Measurements from ENCODE around the gene AMOTL2.

AMOTL2 gene

GRCh38 chr3:134339331-134339730 is 34.9 kb downstream of the AMOTL2 start:
- peaks cover 0 to 1% (median 0%) of the 10 kb centered on the region in 5 experiments for H3K27me3 ChIP-seq (replicated peaks in 2 of 5; ENCODE audit: control insufficient read depth in 4 of 5, insufficient read depth in 5 of 5, low read length in 4 of 5)
- no peak overlapping the region for H3K27ac ChIP-seq (ENCODE audit: insufficient read depth in 1 of 2, low read depth in 1 of 2, low read length in 2 of 2, poor library complexity in 1 of 2, severe bottlenecking in 2 of 2)
- peaks cover 0 to under 1% (median 0%) of the 10 kb centered on the region in 4 experiments for H3K4me1 ChIP-seq (ENCODE audit: control extremely low read depth in 1 of 4, control insufficient read depth in 4 of 4, insufficient read depth in 4 of 4, low read length in 3 of 4)
- no peaks in the 10 kb centered on the region for H3K9me3 ChIP-seq (ENCODE audit: control extremely low read depth in 1 of 5, control insufficient read depth in 4 of 5, insufficient read depth in 2 of 5, low read depth in 1 of 5, low read length in 4 of 5)
- H3K4me3 ChIP-seq (ENCODE audit: control insufficient read depth in 1 of 7, extremely low read depth in 1 of 7, insufficient read depth in 4 of 7, low read depth in 2 of 7, low read length in 6 of 7) = no peak overlapping the region
- 96% methylated on average over 8 of the region's 9 CpGs for WGBS (ENCODE audit: insufficient coverage)
- CTCF ChIA-PET = interaction anchor here (0.5 to 1.5 kb wide), 2 partner anchors 17 to 32 kb away, joined by 3 read pairs; no protein-coding TSS in a partner anchor
- H3K36me3 ChIP-seq (ENCODE audit: control insufficient read depth in 4 of 4, insufficient read depth in 4 of 4, low read length in 3 of 4) = no peaks in the 10 kb centered on the region
- DNase-seq = no peak
- POLR2A ChIA-PET = no interaction called here

GRCh38 chr3:134338516-134339261 is 35.6 kb downstream of the AMOTL2 start:
- CTCF ChIA-PET = interaction anchor here (0.5 to 1.7 kb wide), 5 partner anchors 8 to 135 kb away, joined by 3 to 5 read pairs (median 3); no protein-coding TSS in a partner anchor
- 100% methylated on average over 3 of the region's 5 CpGs for WGBS (ENCODE audit: insufficient coverage)

GRCh38 chr3:134338201-134338512 is 36.1 kb downstream of the AMOTL2 start:
- H3K27ac ChIP-seq (ENCODE audit: insufficient read depth in 1 of 2, low read depth in 1 of 2, low read length in 2 of 2, poor library complexity in 1 of 2, severe bottlenecking in 2 of 2) = no peak overlapping the region
- H3K27me3 ChIP-seq (replicated peaks in 2 of 5; ENCODE audit: control insufficient read depth in 4 of 5, insufficient read depth in 5 of 5, low read length in 4 of 5) = peaks cover 0 to 1% (median 0%) of the 10 kb centered on the region in 5 experiments
- CTCF ChIA-PET = interaction anchor here (1.1 to 1.7 kb wide), 4 partner anchors 8 to 136 kb away, joined by 3 to 5 read pairs (median 4); no protein-coding TSS in a partner anchor
- H3K9me3 ChIP-seq (ENCODE audit: control extremely low read depth in 1 of 5, control insufficient read depth in 4 of 5, insufficient read depth in 2 of 5, low read depth in 1 of 5, low read length in 4 of 5) = no peaks in the 10 kb centered on the region
- DNase-seq = no peak
- 100% methylated on average over 2 of the region's 2 CpGs for WGBS (ENCODE audit: insufficient coverage)
- H3K36me3 ChIP-seq (ENCODE audit: control insufficient read depth in 4 of 4, insufficient read depth in 4 of 4, low read length in 3 of 4) = no peaks in the 10 kb centered on the region
- no peaks in the 10 kb centered on the region for H3K4me1 ChIP-seq (ENCODE audit: control extremely low read depth in 1 of 4, control insufficient read depth in 4 of 4, insufficient read depth in 4 of 4, low read length in 3 of 4)
- POLR2A ChIA-PET = no interaction called here
- H3K4me3 ChIP-seq (ENCODE audit: control insufficient read depth in 1 of 7, extremely low read depth in 1 of 7, insufficient read depth in 4 of 7, low read depth in 2 of 7, low read length in 6 of 7) = no peak overlapping the region

More at GRCh38 chr3:134338516-134339261, 35.6 kb downstream of the AMOTL2 start:
- no peak for DNase-seq
- no peak overlapping the region for H3K27ac ChIP-seq (ENCODE audit: insufficient read depth in 1 of 2, low read depth in 1 of 2, low read length in 2 of 2, poor library complexity in 1 of 2, severe bottlenecking in 2 of 2)
- peaks cover 0 to 1% (median 0%) of the 10 kb centered on the region in 5 experiments for H3K27me3 ChIP-seq (replicated peaks in 2 of 5; ENCODE audit: control insufficient read depth in 4 of 5, insufficient read depth in 5 of 5, low read length in 4 of 5)
- no peaks in the 10 kb centered on the region for H3K9me3 ChIP-seq (ENCODE audit: control extremely low read depth in 1 of 5, control insufficient read depth in 4 of 5, insufficient read depth in 2 of 5, low read depth in 1 of 5, low read length in 4 of 5)
- no peak overlapping the region for H3K4me3 ChIP-seq (ENCODE audit: control insufficient read depth in 1 of 7, extremely low read depth in 1 of 7, insufficient read depth in 4 of 7, low read depth in 2 of 7, low read length in 6 of 7)
- POLR2A ChIA-PET = no interaction called here
- no peaks in the 10 kb centered on the region for H3K4me1 ChIP-seq (ENCODE audit: control extremely low read depth in 1 of 4, control insufficient read depth in 4 of 4, insufficient read depth in 4 of 4, low read length in 3 of 4)
- H3K36me3 ChIP-seq (ENCODE audit: control insufficient read depth in 4 of 4, insufficient read depth in 4 of 4, low read length in 3 of 4) = no peaks in the 10 kb centered on the region

GRCh38 chr3:134337511-134338200 is 36.6 kb downstream of the AMOTL2 start:
- WGBS (ENCODE audit: insufficient coverage) = 85% methylated on average over 3 of the region's 3 CpGs
- Histone ChIP-seq H3K36me3 (ENCODE audit: control insufficient read depth in 4 of 4, insufficient read depth in 4 of 4, low read length in 3 of 4) (no peaks in the 10 kb centered on the region), H3K27me3 (replicated peaks in 2 of 5; ENCODE audit: control insufficient read depth in 4 of 5, insufficient read depth in 5 of 5, low read length in 4 of 5) (peaks cover 0 to 1% (median 0%) of the 10 kb centered on the region in 5 experiments), H3K27ac (ENCODE audit: insufficient read depth in 1 of 2, low read depth in 1 of 2, low read length in 2 of 2, poor library complexity in 1 of 2, severe bottlenecking in 2 of 2) (no peak overlapping the region), H3K4me3 (ENCODE audit: control insufficient read depth in 1 of 7, extremely low read depth in 1 of 7, insufficient read depth in 4 of 7, low read depth in 2 of 7, low read length in 6 of 7) (no peak overlapping the region), H3K4me1 (ENCODE audit: control extremely low read depth in 1 of 4, control insufficient read depth in 4 of 4, insufficient read depth in 4 of 4, low read length in 3 of 4) (no peaks in the 10 kb centered on the region), H3K9me3 (ENCODE audit: control extremely low read depth in 1 of 5, control insufficient read depth in 4 of 5, insufficient read depth in 2 of 5, low read depth in 1 of 5, low read length in 4 of 5) (no peaks in the 10 kb centered on the region)
- DNase-seq = no peak
- ChIA-PET CTCF (interaction anchor here (0.7 to 1.7 kb wide), 5 partner anchors 7 to 136 kb away, joined by 3 to 5 read pairs (median 3); no protein-coding TSS in a partner anchor), POLR2A (no interaction called here)

GRCh38 chr3:134337071-134337482 is 37.2 kb downstream of the AMOTL2 start:
- Histone ChIP-seq H3K27me3 (replicated peaks in 2 of 5; ENCODE audit: control insufficient read depth in 4 of 5, insufficient read depth in 5 of 5, low read length in 4 of 5) (peaks cover 0 to 1% (median 0%) of the 10 kb centered on the region in 5 experiments), H3K4me1 (ENCODE audit: control extremely low read depth in 1 of 4, control insufficient read depth in 4 of 4, insufficient read depth in 4 of 4, low read length in 3 of 4) (no peaks in the 10 kb centered on the region), H3K36me3 (ENCODE audit: control insufficient read depth in 4 of 4, insufficient read depth in 4 of 4, low read length in 3 of 4) (no peaks in the 10 kb centered on the region), H3K4me3 (ENCODE audit: control insufficient read depth in 1 of 7, extremely low read depth in 1 of 7, insufficient read depth in 4 of 7, low read depth in 2 of 7, low read length in 6 of 7) (no peak overlapping the region), H3K9me3 (ENCODE audit: control extremely low read depth in 1 of 5, control insufficient read depth in 4 of 5, insufficient read depth in 2 of 5, low read depth in 1 of 5, low read length in 4 of 5) (no peaks in the 10 kb centered on the region), H3K27ac (ENCODE audit: insufficient read depth in 1 of 2, low read depth in 1 of 2, low read length in 2 of 2, poor library complexity in 1 of 2, severe bottlenecking in 2 of 2) (no peak overlapping the region)
- CTCF ChIA-PET = interaction anchor here (0.7 to 1.7 kb wide), 3 partner anchors 8 to 137 kb away, joined by 3 to 6 read pairs (median 4); no protein-coding TSS in a partner anchor
- no peak for DNase-seq
- WGBS (ENCODE audit: insufficient coverage) = 98% methylated on average over 7 of the region's 8 CpGs
- POLR2A ChIA-PET = no interaction called here

- CTCF ChIA-PET = interaction anchor here (1.4 kb wide), 1 partner anchor 9 kb away, joined by 6 read pairs; no protein-coding TSS in a partner anchor
- POLR2A ChIA-PET = no interaction called here
- Histone ChIP-seq H3K27ac (ENCODE audit: insufficient read depth in 1 of 2, low read depth in 1 of 2, low read length in 2 of 2, poor library complexity in 1 of 2, severe bottlenecking in 2 of 2) (no peak overlapping the region), H3K9me3 (ENCODE audit: control extremely low read depth in 1 of 5, control insufficient read depth in 4 of 5, insufficient read depth in 2 of 5, low read depth in 1 of 5, low read length in 4 of 5) (no peaks in the 10 kb centered on the region), H3K36me3 (ENCODE audit: control insufficient read depth in 4 of 4, insufficient read depth in 4 of 4, low read length in 3 of 4) (no peaks in the 10 kb centered on the region), H3K4me1 (ENCODE audit: control extremely low read depth in 1 of 4, control insufficient read depth in 4 of 4, insufficient read depth in 4 of 4, low read length in 3 of 4) (no peaks in the 10 kb centered on the region), H3K4me3 (ENCODE audit: control insufficient read depth in 1 of 7, extremely low read depth in 1 of 7, insufficient read depth in 4 of 7, low read depth in 2 of 7, low read length in 6 of 7) (no peak overlapping the region), H3K27me3 (replicated peaks in 2 of 5; ENCODE audit: control insufficient read depth in 4 of 5, insufficient read depth in 5 of 5, low read length in 4 of 5) (peaks cover 0 to 1% (median 0%) of the 10 kb centered on the region in 5 experiments)
- no peak for DNase-seq
- 97% methylated on average over 6 of the region's 6 CpGs for WGBS (ENCODE audit: insufficient coverage)
Measured at GRCh38 chr3:134336587-134336986, 37.7 kb downstream of the AMOTL2 start.

GRCh38 chr3:134334901-134335280 is 39.4 kb downstream of the AMOTL2 start:
- H3K4me1 ChIP-seq (ENCODE audit: control extremely low read depth in 1 of 4, control insufficient read depth in 4 of 4, insufficient read depth in 4 of 4, low read length in 3 of 4) = no peaks in the 10 kb centered on the region
- POLR2A ChIA-PET = no interaction called here
- H3K4me3 ChIP-seq (ENCODE audit: control insufficient read depth in 1 of 7, extremely low read depth in 1 of 7, insufficient read depth in 4 of 7, low read depth in 2 of 7, low read length in 6 of 7) = no peak overlapping the region
- H3K9me3 ChIP-seq (ENCODE audit: control extremely low read depth in 1 of 5, control insufficient read depth in 4 of 5, insufficient read depth in 2 of 5, low read depth in 1 of 5, low read length in 4 of 5) = no peaks in the 10 kb centered on the region
- 100% methylated on average over 1 of the region's 2 CpGs for WGBS (ENCODE audit: insufficient coverage)
- H3K27ac ChIP-seq (ENCODE audit: insufficient read depth in 1 of 2, low read depth in 1 of 2, low read length in 2 of 2, poor library complexity in 1 of 2, severe bottlenecking in 2 of 2) = no peak overlapping the region
- CTCF ChIA-PET = no interaction called here
- H3K27me3 ChIP-seq (replicated peaks in 2 of 5; ENCODE audit: control insufficient read depth in 4 of 5, insufficient read depth in 5 of 5, low read length in 4 of 5) = peaks cover 0 to 1% (median 0%) of the 10 kb centered on the region in 5 experiments
- DNase-seq = no peak
- H3K36me3 ChIP-seq (ENCODE audit: control insufficient read depth in 4 of 4, insufficient read depth in 4 of 4, low read length in 3 of 4) = no peaks in the 10 kb centered on the region

All from common myeloid progenitor, CD34-positive (primary cell).